SH-SY5Y (cell line): Measurements from ENCODE around the gene AKAP11.

Experiments used
- GATA2 ChIP-seq: IDR thresholded peaks from 2 replicates; pipeline ENCODE4 v1.6.1; 2011; ENCODE audit warnings: mild to moderate bottlenecking, low read depth, low read length
- GATA3 ChIP-seq: IDR thresholded peaks from 2 replicates; pipeline ENCODE4 v1.6.1; 2011; ENCODE audit warnings: low read depth, mild to moderate bottlenecking, low read length, moderate library complexity

- TF ChIP-seq GATA2 (no peak), GATA3 (no peak)
Measured at GRCh38 chr13:42239644-42240043, 32.3 kb upstream of the AKAP11 start.
